OCI-LY3 (cell line): ENCODE data around the gene HDAC6.

Source experiments
- H2AFZ ChIP-seq: fragments of 200-600, 300-600 bp; shearing (Covaris generic); 2 replicates; pipeline ENCODE4 v1.6.0; 2014; ENCODE audit warnings: antibody characterized with exemption, low read depth, low read length
- H3K27ac ChIP-seq: fragments of 200-600, 300-600 bp; sonication (generic); 2 replicates; pipeline ENCODE4 v1.5.1; 2014; ENCODE audit warnings: mild to moderate bottlenecking, low read length, moderate library complexity, mixed read lengths
- H3K27me3 ChIP-seq: fragments of 200-600, 300-600 bp; sonication (generic); 2 replicates; pipeline ENCODE4 v1.6.1; 2014; ENCODE audit warnings: low read depth, low read length, mixed read lengths
- H3K36me3 ChIP-seq: fragments of 200-600, 300-600 bp; sonication (generic); replicated peaks from 2 replicates; pipeline ENCODE3; 2014; ENCODE audit warnings: low read depth, low read length, mixed read lengths
- H3K4me1 ChIP-seq: fragments of 300-600, 200-600 bp; sonication (generic); 2 replicates; pipeline ENCODE4 v1.6.1; 2014; ENCODE audit warnings: low read length, mixed read lengths
- H3K4me2 ChIP-seq: fragments of 200-600, 300-600 bp; sonication (generic); 2 replicates; pipeline ENCODE4 v1.6.1; 2014; ENCODE audit warnings: low read length, mixed read lengths
- H3K4me3 ChIP-seq: fragments of 300-600, 200-600 bp; sonication (generic); 2 replicates; pipeline ENCODE4 v1.5.1; 2014; ENCODE audit warnings: antibody characterized with exemption, mild to moderate bottlenecking, low read length, moderate library complexity
- H3K79me2 ChIP-seq: fragments of 300-600, 200-600 bp; shearing (Covaris generic); 2 replicates; pipeline ENCODE4 v1.6.1; 2014; ENCODE audit warnings: mild to moderate bottlenecking, low read length, mixed read lengths
- H3K9ac ChIP-seq: fragments of 300-600, 200-600 bp; shearing (Covaris generic); 2 replicates; pipeline ENCODE4 v1.6.0; 2014; ENCODE audit warnings: mild to moderate bottlenecking, low read length, moderate library complexity
- H3K9me3 ChIP-seq: fragments of 200-600, 300-600 bp; shearing (Covaris generic); 2 replicates; pipeline ENCODE4 v1.6.1; 2014; ENCODE audit warnings: low read length, mixed read lengths; ENCODE audit not compliant: insufficient read depth
- H4K20me1 ChIP-seq: fragments of 200-600, 300-600 bp; sonication (generic); 2 replicates; pipeline ENCODE4 v1.6.1; 2016; ENCODE audit warnings: low read length, mixed read lengths; ENCODE audit not compliant: insufficient read depth
- CTCF ChIP-seq: fragments of 200-600, 300-600 bp; sonication (generic); IDR thresholded peaks from 2 replicates; pipeline ENCODE4 v1.5.1; 2014; ENCODE audit warnings: antibody characterized with exemption, low read length, low read depth
- EZH2phosphoT487 ChIP-seq: fragments of 200-600 bp; shearing (Covaris generic); IDR thresholded peaks from 2 replicates; pipeline ENCODE4 v1.6.1; 2018; ENCODE audit warnings: antibody characterized with exemption, mixed run types, low read depth

HDAC6 gene

GRCh38 chrX:48800574-48801279, 1.1 kb upstream of the HDAC6 start:
- H2AFZ ChIP-seq = peak overlapping the region; percentile 93
- peak overlapping the region; percentile 91 for H3K9ac ChIP-seq
- no peaks in the 10 kb centered on the region for H3K9me3 ChIP-seq
- no peak for TF ChIP-seq EZH2phosphoT487
- TF ChIP-seq CTCF = no peak
- H3K36me3 ChIP-seq = no peaks in the 10 kb centered on the region
- H3K27ac ChIP-seq = peak overlapping the region; percentile 82
- peaks cover 9% of the 10 kb centered on the region; the same call in 1 of the 2 replicates for H3K79me2 ChIP-seq
- peak overlapping the region; percentile 61 for H3K4me2 ChIP-seq
- H3K27me3 ChIP-seq = no peaks in the 10 kb centered on the region
- no peaks in the 10 kb centered on the region for H4K20me1 ChIP-seq
- peaks cover 11% of the 10 kb centered on the region for H3K4me1 ChIP-seq
- peak overlapping the region; percentile 95 for H3K4me3 ChIP-seq

DNA sequence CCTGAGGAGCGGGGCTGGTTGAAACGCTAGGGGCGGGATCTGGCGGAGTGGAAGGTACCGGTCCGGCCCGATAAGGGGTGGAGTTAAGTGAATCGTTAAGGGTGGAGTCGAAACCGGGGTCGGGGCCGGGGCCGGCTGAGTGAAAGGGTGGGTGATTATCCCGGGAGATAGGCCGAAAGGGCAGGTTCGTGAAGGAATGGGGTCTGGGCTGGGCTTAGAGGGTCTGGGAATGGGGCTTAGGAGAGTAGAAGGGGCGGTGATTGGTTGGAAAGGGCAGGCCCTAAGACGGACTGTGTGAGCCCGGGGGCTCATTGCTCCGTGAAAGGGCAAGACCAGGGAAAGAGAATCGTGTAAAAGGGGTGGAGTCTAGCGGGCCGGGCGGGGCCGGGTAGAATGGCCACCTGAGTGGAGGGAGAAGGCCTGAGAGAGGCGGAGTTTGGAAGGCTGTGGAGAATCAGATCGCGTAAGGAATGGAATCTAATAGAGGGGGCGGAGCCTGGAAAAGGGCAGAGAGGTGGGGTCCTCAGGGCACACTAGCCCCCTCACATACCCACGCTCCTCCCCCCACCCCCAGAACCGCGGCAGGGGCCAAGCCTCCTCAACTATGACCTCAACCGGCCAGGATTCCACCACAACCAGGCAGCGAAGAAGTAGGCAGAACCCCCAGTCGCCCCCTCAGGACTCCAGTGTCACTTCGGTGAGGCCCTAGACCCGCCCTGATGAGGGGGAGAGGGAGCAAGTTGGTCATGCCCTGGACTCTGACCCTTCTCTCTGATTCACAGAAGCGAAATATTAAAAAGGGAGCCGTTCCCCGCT, 430 bp downstream of the HDAC6 start:
- Histone ChIP-seq H3K9me3 (no peaks in the 10 kb centered on the region), H3K4me1 (peaks cover 11% of the 10 kb centered on the region), H3K9ac (peak overlapping the region; percentile 98), H4K20me1 (no peaks in the 10 kb centered on the region), H3K27ac (peak overlapping the region; percentile 92), H3K4me3 (peak overlapping the region; percentile 89), H3K4me2 (peak overlapping the region; percentile 80), H3K36me3 (no peaks in the 10 kb centered on the region), H3K79me2 (peaks cover 9% of the 10 kb centered on the region; the same call in 1 of the 2 replicates), H3K27me3 (no peaks in the 10 kb centered on the region), H2AFZ (peak overlapping the region; percentile 63; the same call in 1 of the 2 replicates)
- no peak for TF ChIP-seq EZH2phosphoT487
- TF ChIP-seq CTCF = no peak

- H3K36me3 ChIP-seq = no peaks in the 10 kb centered on the region
- H3K4me2 ChIP-seq = peak overlapping the region; percentile 80
- H2AFZ ChIP-seq = no peak overlapping the region
- H3K4me3 ChIP-seq = peak overlapping the region; percentile 89
- H3K27me3 ChIP-seq = no peaks in the 10 kb centered on the region
- TF ChIP-seq EZH2phosphoT487 = no peak
- TF ChIP-seq CTCF = no peak
- peak overlapping the region; percentile 98 for H3K9ac ChIP-seq
- peaks cover 11% of the 10 kb centered on the region for H3K4me1 ChIP-seq
- H3K79me2 ChIP-seq = peaks cover 9% of the 10 kb centered on the region; the same call in 1 of the 2 replicates
- peak overlapping the region; percentile 92 for H3K27ac ChIP-seq
- no peaks in the 10 kb centered on the region for H4K20me1 ChIP-seq
- no peaks in the 10 kb centered on the region for H3K9me3 ChIP-seq
Measured at GRCh38 chrX:48802905-48803200, 986 bp downstream of the HDAC6 start.

- TF ChIP-seq EZH2phosphoT487 (no peak), CTCF (0 out of 2 replicates have a peak, but pooled peaks have one; percentile 11)
Measured at GRCh38 chrX:48806081-48806480, 4.2 kb downstream of the HDAC6 start.

More at GRCh38 chrX:48806081-48806480, 4.2 kb downstream of the HDAC6 start:
- Histone ChIP-seq H3K9me3 (no peaks in the 10 kb centered on the region), H3K9ac (no peak overlapping the region), H3K4me2 (no peak overlapping the region), H3K27me3 (no peaks in the 10 kb centered on the region), H3K27ac (no peak overlapping the region), H2AFZ (no peak overlapping the region), H3K36me3 (no peaks in the 10 kb centered on the region), H4K20me1 (no peaks in the 10 kb centered on the region), H3K79me2 (peaks cover 6% of the 10 kb centered on the region; the same call in 1 of the 2 replicates), H3K4me3 (no peak overlapping the region), H3K4me1 (peaks cover 6% of the 10 kb centered on the region)
